CD4-positive, alpha-beta T cell treated with Interleukin-15 for 1 hour (primary cell): ENCODE results near the gene NR2F1-AS1.

Source experiments
- DNase-seq: peaks from one replicate; pipeline ENCODE4 v3.0.0-alpha.2; 2020

The NR2F1-AS1 gene

GRCh38 chr5:93588352-93589151 is 7.5 kb upstream of the NR2F1-AS1 start:
- DNase-seq, result no peak

DNA sequence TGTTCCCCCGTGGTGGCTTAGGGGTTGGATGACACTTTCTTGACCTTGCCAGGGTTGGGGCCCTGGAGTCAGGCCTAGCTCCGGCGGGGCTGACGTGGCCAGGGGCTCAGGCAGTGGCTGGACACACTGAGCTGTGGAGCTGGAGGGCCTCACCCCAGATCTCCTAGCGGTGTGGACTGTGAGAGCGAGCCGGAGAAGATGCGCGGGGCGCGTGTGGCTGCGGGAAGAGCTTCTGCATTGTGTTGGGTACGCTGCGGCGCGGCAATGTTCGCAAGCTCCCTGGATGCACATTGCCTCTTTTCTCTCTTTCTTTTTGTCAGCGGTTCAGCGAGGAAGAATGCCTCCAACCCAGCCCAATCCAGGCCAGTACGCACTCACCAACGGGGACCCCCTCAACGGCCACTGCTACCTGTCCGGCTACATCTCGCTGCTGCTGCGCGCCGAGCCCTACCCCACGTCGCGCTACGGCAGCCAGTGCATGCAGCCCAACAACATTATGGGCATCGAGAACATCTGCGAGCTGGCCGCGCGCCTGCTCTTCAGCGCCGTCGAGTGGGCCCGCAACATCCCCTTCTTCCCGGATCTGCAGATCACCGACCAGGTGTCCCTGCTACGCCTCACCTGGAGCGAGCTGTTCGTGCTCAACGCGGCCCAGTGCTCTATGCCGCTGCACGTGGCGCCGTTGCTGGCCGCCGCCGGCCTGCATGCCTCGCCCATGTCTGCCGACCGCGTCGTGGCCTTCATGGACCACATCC is 6.8 kb upstream of the NR2F1-AS1 start:
- no peak for DNase-seq

GRCh38 chr5:93586736-93587596 is 5.9 kb upstream of the NR2F1-AS1 start:
- DNase-seq, result no peak

DNA sequence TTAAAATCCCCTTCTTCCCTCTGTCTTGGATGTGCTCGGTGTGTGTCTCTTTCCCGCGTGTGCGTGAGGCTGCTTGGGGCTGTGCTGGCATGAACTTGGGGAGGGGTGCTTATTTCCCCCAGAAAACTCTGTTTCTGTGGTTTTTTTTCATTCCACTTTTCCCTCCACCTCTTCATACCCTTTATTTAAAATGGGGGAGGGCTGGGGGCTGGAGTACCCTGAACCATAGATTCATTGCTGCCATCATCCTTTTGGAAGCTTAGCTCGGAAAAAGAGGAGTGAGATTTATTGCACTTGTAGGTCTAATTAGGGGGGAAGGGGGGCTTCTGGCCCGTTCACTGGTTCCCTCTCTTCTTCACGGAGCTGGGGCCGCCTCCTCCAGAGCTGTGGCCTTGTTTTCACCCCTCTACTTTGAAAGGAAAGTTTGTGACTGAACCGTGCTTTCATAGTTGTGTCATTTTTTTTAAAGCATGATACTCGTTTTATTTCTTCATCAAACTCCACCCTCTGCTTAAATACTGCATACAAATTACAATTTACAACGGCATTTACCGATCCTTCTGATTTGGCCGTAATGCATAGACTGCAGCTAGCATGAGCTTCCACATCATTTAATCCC is 4.9 kb upstream of the NR2F1-AS1 start:
- DNase-seq, result no peak

GRCh38 chr5:93585041-93585766 is 4.2 kb upstream of the NR2F1-AS1 start:
- no peak for DNase-seq

GRCh38 chr5:93584596-93585040 is 3.6 kb upstream of the NR2F1-AS1 start:
- DNase-seq, result no peak

DNA sequence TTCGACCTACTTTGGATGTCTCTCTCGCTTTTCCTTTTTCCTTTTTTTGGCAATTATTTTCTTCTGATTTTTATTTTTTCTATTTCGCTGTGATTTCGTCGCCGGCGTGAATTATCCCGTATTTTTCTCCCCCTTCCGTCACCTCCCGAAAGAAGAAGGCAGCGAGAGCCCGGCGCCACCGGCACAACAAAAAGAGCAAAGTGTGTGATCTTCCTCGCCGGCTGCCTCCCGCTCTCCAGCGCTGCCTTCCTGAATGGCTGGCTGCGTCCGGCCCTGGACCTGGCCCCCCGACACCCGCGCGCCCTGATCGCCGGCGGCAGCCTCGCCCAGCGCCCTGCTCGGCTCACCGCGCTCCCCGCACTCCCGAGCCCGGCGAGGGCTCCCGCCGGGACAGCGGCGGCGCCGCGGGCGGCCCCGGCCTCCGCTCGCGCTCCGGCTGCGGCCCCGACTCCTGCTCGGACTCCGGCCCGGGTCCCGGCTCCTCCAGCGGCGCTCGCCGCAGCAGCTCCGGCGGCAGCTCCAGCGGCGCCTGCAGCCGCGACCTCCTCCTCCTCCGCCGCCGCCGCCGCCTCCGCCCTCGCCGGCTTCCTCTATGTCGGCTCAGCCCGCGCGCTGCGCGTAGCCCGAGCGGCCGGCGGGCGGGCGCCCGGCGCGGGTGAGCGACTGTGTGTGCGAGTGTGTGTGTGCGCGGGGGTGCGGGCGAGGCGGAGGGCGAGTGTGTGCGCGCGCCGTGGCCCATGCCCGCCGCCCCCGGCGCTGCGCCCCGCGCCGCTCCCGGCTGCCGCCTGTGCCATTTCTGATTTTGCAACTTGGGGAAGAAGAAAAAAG is 3.0 kb upstream of the NR2F1-AS1 start:
- DNase-seq, result no peak

DNA sequence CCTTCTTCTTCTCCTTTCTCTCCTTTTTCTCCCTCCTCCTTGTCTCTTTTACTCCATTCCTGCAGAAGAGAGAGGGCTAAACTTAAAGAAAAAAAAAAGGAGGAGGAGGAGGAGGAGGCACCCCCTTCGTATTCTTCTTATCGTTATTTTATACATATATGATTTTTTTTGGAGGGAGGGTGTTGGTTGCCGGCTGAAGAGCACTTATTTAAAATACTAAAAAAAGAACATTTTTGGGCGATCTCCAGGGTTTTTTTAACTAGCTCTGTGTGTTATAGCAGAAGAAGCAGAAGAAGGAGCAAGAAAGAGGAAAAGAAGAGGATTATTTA is 2.4 kb upstream of the NR2F1-AS1 start:
- DNase-seq, result no peak

DNA sequence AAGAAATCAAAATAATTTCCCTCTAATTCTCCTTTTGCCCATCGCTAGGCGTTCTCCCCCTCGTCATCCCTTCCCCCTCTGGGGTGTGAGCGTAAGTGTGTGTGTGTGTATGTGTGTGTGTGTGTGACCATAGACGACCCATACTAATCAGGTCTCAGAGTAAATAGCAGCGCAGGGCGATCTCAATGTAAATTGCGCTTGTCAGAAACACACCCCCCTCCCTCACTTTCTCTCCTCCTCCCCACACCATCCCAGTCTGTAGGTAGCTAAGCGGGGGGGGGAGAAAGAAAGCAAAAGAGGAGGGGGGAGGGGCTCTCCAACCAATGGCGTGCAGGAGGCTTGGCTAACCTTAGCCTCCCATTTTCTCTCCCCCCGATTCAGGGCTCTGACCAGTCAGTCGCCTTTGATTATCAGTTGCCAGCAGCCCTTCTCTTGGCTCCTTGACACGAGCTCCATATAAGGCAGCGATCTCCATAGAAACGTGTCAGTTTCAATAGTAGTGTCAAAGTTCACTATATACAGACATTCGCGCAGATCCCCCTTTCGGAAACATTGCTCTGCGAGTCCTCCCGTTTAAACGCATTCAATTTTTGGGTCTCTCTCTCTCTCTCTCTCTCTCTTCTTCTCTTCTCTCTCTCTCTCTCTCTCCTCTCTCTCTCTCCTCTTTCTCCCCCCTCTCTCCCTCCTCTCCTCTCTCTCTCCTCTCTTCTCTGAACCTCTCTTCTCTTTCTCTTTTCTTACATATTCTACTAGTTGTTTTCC is 1.8 kb upstream of the NR2F1-AS1 start, which contains the start of gene NR2F1:
TSS of gene NR2F1 (plus strand) at position 546 of the 762 bp plus-strand sequence. CDS start 1,802 bp downstream, outside the sequence.
- no peak for DNase-seq

DNA sequence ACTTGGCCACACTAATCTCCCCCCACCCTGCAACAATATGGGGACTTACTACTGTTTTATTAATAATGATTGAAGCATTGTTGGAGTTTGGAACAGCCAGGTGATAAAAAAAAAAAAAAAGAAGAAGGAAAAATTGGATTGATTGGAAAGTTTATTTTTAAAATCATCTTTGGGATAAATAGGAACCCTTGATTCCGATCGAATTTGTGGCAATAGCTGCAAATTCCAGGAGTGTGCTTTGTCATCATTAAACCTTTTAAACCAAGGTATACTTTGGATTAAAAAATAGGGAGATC is 1.1 kb upstream of the NR2F1-AS1 start:
- no peak for DNase-seq

GRCh38 chr5:93580063-93580926 is 724 bp downstream of the NR2F1-AS1 start:
- no peak for DNase-seq

DNA sequence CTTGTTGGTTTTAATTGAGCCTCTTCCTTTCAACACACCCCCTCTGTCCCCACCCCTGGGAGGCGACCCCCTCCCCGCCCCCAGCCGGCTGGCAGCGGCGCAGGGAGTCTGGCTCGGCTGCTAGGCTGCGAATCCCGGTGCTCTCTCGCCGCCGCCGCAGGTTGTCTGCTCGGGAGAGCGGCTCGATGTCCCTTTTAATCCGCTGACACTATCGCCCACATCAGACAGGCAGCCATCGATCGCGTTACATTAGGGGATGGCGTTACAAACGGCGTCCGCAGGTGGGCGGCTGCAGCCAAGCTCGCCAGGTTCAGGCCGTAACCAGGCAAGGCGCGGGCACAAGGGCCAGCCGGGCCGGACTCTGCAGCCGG is 1.3 kb downstream of the NR2F1-AS1 start:
- no peak for DNase-seq

DNA sequence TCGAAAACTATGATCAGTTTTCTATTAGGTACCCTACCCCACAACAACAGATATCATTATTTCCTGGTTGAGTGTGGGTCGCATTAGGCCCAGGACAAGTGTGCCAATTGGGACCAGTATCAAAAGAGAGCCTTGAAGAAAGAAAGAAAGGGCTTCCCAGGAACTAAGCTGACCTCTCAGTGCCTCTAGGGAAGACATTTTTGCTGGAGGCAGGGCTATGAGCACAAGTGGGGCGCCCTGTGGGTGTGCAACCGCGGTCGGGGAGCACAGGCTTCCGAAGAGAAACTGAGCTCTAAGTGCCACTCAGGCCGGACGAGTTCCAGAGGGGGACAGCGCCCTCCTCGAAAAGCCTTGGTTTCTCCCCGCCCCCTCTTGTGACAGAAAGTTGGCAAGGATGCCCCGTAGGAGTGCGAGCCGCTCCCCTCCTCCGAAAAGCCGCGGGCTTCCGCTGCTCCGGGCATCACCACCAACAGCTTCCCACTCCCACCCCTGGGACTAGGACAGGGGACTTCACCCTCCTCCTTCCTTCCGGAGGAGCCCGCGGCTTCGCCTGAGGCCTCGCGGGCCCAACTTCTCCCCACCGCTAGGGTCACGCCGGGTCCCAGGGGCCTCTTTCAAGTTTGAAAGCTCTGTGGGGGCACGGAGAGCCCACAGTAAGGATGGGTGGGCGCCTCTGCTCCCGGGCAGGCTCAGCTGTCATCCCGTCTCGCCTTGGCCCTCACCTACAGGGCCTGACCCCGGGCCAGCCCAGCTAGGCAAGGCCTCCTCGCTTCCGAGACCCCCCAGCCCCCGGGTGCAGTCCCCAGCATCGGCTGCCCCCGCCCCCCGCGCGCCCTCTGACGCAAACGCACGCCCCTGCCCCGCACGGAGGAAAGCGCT is 2.0 kb downstream of the NR2F1-AS1 start:
- DNase-seq, result no peak

- no peak for DNase-seq
Observed at GRCh38 chr5:93577854-93578812, 2.9 kb downstream of the NR2F1-AS1 start.

DNA sequence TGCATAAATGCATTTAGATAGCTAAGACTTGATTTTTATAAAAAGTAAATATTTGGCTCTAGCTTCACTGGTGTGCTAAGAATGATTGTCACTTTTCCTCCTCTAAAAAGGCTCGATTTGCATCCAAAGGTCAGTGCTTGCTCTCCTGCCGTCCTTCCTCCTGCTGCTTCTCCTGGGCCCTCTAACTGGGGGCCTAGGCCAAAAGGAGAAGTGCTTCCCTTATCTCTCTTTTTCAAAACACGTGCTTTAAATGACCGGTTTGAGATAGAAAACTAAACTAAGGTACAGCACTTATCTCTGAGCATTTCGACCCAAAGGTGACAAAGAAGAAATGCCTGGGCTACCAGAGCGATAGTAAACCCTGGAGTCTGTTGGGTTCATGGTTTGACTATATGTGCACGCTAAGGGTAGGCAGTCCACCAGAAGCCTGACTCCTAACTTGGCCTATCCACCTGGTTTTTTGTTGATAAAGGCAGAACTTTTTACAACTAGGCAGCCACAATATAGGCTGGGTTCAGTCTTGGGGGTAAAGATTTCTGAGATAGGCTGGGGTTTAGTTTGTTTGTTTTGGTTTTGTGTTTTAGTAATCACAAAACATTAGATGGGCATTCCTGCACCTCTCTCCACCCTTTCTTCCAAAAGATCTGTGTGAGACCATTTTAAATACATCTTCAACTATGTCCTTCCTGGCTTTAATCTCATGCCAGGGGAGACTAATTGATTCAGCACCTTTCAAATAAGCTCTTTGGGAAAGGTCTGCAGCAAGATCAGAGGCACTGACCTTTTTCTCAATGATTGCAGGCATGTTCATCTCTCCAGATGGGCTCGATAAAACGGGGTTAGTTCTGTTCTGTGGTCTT is 3.8 kb downstream of the NR2F1-AS1 start:
- DNase-seq, result no peak
